Measurements from ENCODE around the gene APOLD1. TPM values are rescaled to one million over a fixed set of nuclear protein-coding genes. Genes with fewer than 3 reads are reported as not detected.

APOLD1 gene
- total RNA-seq, 6 experiments from 2014 or later, result 0.27 to 5.6 (median 1.2) TPM

DNA sequence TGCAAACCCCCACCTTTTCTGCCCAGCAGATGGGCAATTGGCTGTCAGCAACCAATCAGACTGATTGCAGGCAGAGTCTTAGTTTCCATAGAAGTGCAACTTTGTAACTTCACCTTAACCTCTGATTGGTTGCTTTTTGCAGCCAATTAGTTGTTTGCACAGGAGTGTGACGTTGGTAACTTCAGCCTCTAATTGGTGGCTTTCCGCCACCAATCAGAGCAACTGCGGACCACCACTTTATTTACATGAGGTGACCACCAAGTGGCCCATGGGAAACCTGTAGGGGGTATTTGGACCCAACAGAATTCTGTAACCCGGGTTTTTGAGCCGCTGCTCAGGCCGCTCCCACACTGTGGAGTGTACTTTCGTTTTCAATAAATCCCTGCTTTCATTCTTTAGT lies 36.0 kb upstream of the APOLD1 start:
- Histone ChIP-seq H3K4me1 (no peaks in the 10 kb centered on the region), H3K36me3 (no peaks in the 10 kb centered on the region), H3K9me3 (no peaks in the 10 kb centered on the region), H3K27ac (no peak overlapping the region), H3K4me3 (no peak overlapping the region), H3K27me3 (no peaks in the 10 kb centered on the region)
- no peak for DNase-seq
- WGBS (ENCODE audit: insufficient coverage, low coverage, low lambda C conversion rate, missing lambda C conversion rate), result 88% methylated on average over 7 of the region's 7 CpGs
- intact Hi-C loops (cut with DNase I), result no loop called here
- TF ChIP-seq POLR2A (IDR thresholded peaks at IDR 0.05), result no peak
- TF ChIP-seq CTCF (IDR thresholded peaks at IDR 0.05), result no peak
- ATAC-seq, result peak in 1 of 4 donors; percentile 40

DNA sequence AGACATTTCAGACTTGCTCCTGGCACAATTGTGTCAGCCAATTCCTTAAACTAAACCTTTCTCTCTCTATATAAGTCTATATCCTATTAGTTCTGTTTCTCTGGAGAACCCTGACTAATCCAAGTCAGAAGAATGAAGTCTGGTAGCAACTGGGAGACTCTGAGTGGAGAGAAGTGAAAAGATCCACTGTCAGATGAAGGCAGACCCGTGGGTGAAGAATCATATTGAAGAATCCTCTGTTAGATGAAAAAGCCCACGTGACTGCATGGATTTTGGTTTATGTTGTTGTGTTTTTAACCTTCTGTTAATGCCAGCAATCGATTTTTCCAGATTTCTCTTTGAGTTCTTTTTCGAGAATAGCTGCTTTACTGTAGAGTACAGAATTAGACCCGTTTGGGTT lies 29.5 kb upstream of the APOLD1 start:
- H3K36me3 ChIP-seq, result no peaks in the 10 kb centered on the region
- intact Hi-C loops (cut with DNase I), result no loop called here
- TF ChIP-seq CTCF (IDR thresholded peaks at IDR 0.05), result no peak
- TF ChIP-seq POLR2A (IDR thresholded peaks at IDR 0.05), result no peak
- WGBS (ENCODE audit: insufficient coverage, low coverage, low lambda C conversion rate, missing lambda C conversion rate), result 70% methylated on average over 5 of the region's 5 CpGs
- H3K27me3 ChIP-seq, result no peaks in the 10 kb centered on the region
- H3K4me1 ChIP-seq, result no peaks in the 10 kb centered on the region
- H3K4me3 ChIP-seq, result no peak overlapping the region
- no peak for ATAC-seq
- DNase-seq, result no peak
- no peak overlapping the region for H3K27ac ChIP-seq
- H3K9me3 ChIP-seq, result no peaks in the 10 kb centered on the region

DNA sequence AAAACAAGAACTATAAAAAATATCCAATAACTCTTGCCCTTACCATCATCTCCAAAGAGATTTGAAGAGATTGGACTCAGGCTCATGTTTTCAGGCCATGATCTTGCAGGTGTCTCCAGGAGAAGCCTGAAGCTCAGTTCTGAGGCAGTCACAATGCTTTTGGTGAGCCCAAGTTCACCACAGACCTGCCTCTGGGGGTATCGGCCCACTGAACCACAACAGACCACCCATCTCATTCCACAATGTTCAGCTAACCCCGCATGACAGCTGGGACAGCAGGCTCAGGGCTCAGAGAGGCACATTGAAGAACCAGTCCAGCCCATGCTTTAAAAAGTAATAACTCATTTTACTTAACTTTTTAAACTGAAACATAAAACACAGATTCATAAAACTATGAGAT lies 28.3 kb upstream of the APOLD1 start:
- no peaks in the 10 kb centered on the region for H3K36me3 ChIP-seq
- no peaks in the 10 kb centered on the region for H3K27me3 ChIP-seq
- 80% methylated on average over 2 of the region's 2 CpGs for WGBS (ENCODE audit: insufficient coverage, low coverage, low lambda C conversion rate, missing lambda C conversion rate)
- H3K4me3 ChIP-seq, result no peak overlapping the region
- no peak overlapping the region for H3K27ac ChIP-seq
- H3K9me3 ChIP-seq, result no peaks in the 10 kb centered on the region
- H3K4me1 ChIP-seq, result no peaks in the 10 kb centered on the region
- no peak for ATAC-seq
- TF ChIP-seq CTCF (IDR thresholded peaks at IDR 0.05) (no peak), POLR2A (IDR thresholded peaks at IDR 0.05) (no peak)
- intact Hi-C loops (cut with DNase I), result no loop called here
- no peak for DNase-seq

GRCh38 chr12:12759234-12759915 lies 26.1 kb upstream of the APOLD1 start:
- intact Hi-C loops (cut with DNase I), result no loop called here
- H3K27ac ChIP-seq, result no peak overlapping the region
- no peaks in the 10 kb centered on the region for H3K4me1 ChIP-seq
- ATAC-seq (no peak), DNase-seq (no peak)
- H3K9me3 ChIP-seq, result no peaks in the 10 kb centered on the region
- TF ChIP-seq POLR2A (IDR thresholded peaks at IDR 0.05) (no peak), CTCF (IDR thresholded peaks at IDR 0.05) (no peak)
- H3K36me3 ChIP-seq, result no peaks in the 10 kb centered on the region
- WGBS (ENCODE audit: insufficient coverage, low coverage, low lambda C conversion rate, missing lambda C conversion rate), result 98% methylated on average over 7 of the region's 7 CpGs
- H3K27me3 ChIP-seq, result no peaks in the 10 kb centered on the region
- no peak overlapping the region for H3K4me3 ChIP-seq

DNA sequence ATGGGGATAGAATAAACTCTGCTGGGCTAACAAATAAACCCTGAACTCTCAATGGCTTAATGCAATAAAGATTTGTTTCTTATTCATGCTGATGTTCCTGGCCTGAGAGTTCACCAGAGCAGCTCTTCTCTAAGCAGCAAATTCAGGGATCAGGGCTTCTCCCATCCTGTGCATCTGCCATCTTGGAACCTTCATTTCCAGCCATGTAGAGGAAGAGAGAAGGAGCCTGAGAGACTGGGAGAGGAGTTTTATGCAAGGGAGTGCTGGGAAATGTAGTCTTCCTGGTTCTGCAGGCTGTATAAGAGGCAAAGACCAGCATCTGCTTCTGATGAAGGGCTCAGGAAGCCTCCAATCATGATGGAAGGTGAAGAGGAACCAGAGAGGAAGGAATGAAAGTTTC lies 20.6 kb upstream of the APOLD1 start:
- Histone ChIP-seq H3K27ac (no peak overlapping the region), H3K9me3 (no peaks in the 10 kb centered on the region), H3K4me3 (no peak overlapping the region), H3K4me1 (no peaks in the 10 kb centered on the region), H3K27me3 (no peaks in the 10 kb centered on the region), H3K36me3 (no peaks in the 10 kb centered on the region)
- DNase-seq (no peak), ATAC-seq (no peak)
- intact Hi-C loops (cut with DNase I), result no loop called here
- TF ChIP-seq POLR2A (IDR thresholded peaks at IDR 0.05) (no peak), CTCF (IDR thresholded peaks at IDR 0.05) (no peak)
